Activated CD4-positive, alpha-beta T cell treated with anti-CD3 and anti-CD28 coated beads, Interleukin-2, Interleukin-4, amounts not matched to agents 100 ng/mL and 50 ng/mL, durations not matched to agents 16 hours and 8 hours (primary cell): ENCODE measurements around the gene MAN1B1.
"Not testable (repeated sequence)": the region's sequence is repeated elsewhere in the genome, so short reads cannot be mapped to it uniquely, and the experiment has no call there.

Experiments used
- DNase-seq: peaks from one replicate; pipeline ENCODE4 v3.0.0-alpha.2; 2020; ENCODE audit warnings: low spot score

Gene MAN1B1

GRCh38 chr9:137052998-137053943 lies 33.5 kb upstream of the MAN1B1 start:
- no peak for DNase-seq

GRCh38 chr9:137053944-137054931 lies 32.5 kb upstream of the MAN1B1 start, which contains the start of gene ENTPD2:
Gene ENTPD2 (minus strand): TSS chr9:137054061. CDS start chr9:137053997, 64 bp downstream.
- no peak for DNase-seq

DNA sequence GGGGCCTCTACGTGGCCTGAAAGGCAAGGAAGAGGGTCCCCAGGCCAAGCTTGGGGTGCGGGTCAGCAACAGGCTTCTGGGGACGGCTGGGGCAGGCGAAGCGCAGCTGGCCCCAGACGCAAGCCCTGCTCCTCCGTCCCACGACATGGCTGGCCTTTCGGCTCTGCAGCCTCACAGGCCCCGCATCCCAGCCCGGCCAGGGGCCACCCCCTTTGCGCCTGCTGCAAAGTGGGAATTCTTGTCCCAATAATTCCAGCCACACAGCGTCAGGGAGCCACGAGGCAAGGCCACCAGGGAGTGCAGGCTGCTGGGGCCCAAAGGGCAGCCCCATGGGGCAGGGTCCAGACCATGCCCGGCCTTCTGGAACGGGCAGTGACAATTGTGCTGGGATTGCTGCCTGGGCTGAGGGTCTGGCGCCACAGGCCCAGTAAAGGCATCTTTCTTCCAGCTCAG lies 31.8 kb upstream of the MAN1B1 start:
- no peak for DNase-seq

DNA sequence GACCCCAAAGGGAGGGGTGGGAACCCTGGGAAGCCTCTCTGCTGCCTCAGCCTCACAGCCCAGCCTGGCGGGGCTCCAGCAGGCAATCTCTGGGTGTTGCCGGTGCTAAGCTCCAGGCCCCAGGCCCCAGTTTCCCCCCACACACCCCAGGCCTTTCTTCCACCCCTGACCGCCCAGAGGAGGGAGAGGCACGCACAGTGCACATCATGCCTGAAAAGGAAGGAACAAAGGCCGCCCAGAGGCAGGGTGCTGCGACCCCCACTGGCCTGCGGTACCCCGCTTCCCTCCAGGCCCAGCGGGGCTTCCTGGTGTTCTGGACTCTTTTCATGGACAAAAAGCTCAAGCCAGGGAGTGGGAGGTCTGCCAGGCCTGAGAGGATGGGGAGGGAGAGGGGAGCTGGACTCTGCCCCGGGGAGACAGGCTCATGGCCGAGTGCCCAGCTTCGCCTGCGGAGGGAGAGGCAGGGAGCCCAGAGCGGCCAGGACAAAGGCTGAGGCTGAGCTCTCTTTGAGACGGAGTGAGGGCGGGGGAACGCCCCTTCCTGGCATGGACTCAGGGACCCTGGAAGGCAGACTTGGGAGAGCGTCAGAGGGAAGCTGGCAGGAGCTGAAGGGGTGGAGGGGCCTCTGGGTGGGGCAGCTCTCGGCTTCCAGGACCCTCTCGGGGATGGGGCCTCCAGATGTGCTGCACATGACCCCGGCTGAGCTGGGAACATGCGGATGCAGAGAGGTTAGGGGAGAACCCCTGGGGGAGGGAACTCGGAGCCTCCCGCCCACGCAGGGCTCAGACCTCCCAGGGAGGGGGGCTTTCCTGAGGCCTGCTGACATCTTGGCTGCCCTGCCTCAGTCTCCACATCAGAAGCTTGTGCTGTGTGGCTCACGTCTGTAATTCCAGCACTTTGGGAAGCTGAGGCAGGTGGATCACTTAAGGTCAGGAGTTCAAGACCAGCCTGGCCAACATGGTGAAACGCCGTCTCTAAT lies 31.1 kb upstream of the MAN1B1 start:
- DNase-seq, result no peak

- DNase-seq, result no peak
These were observed 29.9 kb upstream of the MAN1B1 start for GRCh38 chr9:137056739-137057415.

DNA sequence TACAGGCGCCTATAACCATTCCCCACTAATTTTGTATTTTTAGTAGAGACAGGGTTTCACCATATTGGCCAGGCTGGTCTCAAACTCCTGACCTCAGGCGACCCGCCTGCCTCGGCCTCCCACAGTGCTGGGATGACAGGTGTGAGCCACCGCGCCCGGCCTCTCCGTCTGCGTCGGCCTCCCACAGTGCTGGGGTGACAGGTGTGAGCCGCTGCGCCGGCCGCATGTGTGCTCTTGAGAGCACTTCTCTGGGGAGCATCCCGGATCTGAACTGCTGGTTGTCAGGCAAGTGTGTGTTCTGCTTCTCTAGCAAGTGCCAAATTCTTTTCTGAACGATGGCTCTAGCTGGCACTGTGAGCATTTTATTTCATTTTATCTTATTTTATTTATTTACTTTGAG lies 29.2 kb upstream of the MAN1B1 start:
- DNase-seq, result no peak

DNA sequence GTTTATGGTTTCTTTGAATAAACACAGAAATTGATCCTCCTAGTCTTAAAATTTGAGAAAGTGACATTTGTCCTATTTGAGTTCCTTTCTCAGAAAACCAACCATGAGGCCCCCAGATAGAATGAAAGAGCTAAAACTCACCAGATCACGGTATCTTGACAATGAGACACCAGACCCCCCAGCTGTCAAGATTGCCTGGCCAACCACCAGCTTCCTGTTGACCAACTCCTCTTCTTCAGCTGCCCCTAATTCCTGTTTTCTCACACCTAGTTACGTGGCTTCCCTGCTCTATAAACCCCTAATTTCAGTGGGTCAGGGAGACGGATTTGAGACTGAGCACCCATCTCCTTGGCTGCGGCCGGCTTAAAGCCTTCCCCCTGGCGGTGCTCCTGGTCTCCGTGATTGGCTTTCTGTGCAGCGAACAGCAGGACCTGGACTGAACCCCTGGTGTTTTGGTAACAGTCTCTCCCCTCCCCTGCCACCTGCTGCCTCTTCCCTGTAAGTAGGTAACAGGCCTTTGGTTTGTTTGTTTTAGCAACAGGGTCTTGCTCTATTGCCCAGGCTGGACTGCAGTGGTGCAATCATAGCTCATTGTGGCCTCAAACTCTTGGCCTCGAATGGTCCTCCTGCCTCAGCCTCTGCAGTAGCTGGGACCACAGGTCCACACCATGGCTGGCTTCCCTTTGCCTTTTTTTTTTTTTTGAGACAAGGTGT lies 28.1 kb upstream of the MAN1B1 start:
- no peak for DNase-seq

DNA sequence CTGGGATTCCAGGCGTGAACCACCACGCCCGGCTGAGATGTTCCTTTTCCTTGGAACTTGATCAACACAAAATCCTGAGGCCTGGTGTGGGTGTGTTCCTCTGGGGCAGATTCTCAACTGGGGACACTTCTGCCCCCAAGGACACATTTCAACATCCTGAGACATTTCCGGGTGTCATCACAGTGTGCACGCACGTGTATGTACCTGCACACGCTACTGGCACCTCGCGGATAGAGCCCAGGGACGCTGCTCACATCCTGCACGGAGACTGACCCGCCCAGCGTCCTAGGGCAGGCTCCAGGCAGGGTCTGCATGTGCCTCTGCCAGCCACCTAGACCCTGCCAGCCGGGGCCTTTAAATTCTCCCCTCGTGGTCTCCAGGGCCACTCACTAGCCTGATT lies 24.4 kb upstream of the MAN1B1 start:
- DNase-seq, result no peak

DNA sequence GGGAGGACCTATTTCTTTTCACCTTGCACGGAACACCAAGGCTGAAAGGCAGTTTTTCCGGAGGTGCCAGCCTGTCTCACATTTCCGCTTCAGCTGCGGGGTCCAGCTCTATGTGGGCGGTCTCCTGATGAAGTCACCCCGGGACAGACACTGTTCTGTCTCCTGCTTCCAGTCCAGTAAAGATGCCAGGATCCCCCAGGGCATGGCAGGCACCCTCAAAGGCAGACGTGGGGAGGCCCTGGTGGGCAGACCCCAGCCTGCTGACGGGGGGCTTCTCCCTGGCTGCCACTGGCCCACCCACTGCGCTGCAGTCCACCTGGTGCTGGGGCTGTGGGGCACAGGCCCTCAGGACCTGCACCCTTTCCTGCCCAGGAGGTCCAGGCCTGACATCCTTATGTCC lies 24.0 kb upstream of the MAN1B1 start:
- not testable (repeated sequence) for DNase-seq

DNA sequence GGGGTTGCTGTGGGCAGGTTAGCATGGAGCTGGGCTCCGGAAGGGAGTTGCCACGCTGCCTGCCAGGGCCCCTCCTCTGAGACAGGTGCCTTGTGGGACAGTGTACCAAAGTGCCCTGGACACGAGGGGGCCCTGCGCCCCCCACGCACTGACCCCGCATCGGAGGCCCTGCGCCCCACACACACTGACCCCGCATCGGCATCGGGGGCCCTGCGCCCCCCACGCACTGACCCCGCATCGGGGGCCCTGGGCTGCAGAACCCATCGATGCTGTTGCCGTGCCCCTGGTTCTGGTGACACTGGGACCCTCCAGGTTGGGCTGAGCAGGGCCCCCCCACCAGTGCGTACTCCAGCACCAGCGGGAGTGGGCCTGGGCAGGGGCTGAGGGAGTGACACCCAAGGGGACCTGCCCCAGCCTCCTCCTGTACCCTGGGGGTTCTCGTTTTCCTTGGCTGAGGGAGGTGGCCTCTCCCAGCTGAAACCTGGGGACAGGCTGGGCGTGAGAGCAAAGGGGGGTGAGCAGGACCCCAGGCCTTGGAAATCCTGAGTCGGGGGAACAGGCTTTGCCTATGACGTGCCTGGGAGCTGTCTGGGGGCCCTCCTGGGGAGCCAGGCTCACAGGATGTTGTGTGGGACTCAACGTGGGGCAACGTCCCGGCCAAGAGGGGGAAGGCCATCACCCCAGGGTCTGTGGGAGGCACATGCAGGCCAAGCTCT lies 23.3 kb upstream of the MAN1B1 start:
- DNase-seq, result no peak

DNA sequence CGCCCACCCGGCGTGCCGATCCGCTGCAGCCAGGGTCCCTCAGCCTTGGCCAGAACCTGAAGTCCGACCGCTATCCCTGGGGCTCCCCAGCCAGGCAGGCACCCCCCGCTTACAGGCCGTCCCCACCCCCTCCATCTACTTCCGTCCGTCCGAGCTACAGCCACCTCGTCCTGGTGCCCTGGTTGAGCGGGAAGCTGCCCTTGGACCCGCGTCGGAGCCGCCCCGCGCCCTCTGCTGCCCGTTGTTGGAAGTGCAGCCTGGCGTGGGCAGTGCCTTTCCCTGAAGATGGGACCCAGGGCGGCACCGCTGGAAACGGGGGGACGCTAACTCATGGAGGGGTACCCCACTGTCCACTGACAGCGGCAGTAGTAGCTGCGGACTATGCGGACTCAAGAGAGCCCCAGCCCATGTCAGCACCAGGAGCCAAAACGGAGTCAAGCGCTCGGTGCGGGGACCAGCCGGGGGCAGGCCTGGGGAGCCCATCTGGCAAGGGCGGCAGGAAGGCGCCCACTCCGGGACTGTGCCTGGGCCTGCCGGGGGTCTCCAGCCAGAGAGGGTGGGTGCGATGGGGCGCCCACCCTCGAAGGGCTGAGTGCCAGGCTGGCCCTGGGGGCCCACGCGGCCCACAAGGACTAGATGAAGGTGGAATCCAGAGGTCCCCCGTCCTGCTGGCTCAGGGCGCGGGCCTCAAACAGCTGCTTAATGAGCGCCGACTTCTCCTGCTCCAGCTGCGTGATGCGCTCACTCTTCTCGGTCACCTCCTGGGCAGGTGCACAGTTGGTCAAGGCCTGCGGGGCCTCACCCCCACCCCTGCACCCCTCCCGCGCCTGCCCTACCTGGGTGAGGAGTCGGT lies 22.5 kb upstream of the MAN1B1 start:
- peak; percentile 62 for DNase-seq

DNA sequence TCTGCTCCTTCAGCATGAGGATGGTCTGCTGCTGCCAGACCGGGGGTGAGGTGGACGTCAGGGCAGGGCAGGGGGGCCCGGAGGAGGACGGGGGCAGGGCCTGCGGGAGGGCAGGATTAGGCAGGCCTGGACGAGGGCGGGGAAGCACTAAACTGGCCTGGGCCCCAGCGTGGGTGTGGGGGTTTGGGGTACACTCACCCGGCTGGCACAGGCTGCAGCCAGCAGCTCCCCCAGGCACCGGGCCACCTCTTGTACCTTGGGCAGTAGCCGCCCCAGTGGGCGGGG lies 22.0 kb upstream of the MAN1B1 start:
- no peak for DNase-seq

DNA sequence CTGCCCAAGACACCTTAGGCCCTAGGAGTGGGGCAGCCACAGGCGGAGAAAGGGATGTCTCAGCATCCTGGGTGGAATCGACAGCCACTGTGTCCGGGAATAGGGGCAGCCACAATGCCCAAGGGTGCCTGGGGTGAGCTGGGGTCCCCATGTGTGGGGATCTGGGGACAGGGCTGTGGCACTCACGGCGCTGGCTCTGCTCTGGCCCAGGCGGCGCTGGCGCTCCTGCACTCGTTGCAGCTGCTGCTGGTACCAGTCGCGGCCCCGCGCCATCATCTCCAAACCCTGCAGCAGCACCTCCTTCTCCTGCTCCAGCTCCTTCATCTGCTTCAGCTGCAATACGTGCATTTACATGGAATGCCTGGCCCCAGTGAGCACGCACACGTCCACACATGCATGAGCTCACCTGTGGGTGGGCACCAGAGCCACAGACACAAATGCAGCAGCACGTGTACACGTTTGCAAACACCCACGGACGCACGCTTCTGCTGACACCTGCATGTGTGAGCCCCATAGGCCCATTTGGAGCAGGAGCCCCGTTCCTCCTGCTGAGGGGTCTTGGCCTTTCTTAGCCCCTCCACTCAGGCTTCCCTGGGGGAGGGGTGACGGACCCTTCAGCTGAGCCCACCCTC lies 21.3 kb upstream of the MAN1B1 start:
- no peak for DNase-seq

- DNase-seq, result no peak
These were observed 20.5 kb upstream of the MAN1B1 start for GRCh38 chr9:137066096-137066861.

DNA sequence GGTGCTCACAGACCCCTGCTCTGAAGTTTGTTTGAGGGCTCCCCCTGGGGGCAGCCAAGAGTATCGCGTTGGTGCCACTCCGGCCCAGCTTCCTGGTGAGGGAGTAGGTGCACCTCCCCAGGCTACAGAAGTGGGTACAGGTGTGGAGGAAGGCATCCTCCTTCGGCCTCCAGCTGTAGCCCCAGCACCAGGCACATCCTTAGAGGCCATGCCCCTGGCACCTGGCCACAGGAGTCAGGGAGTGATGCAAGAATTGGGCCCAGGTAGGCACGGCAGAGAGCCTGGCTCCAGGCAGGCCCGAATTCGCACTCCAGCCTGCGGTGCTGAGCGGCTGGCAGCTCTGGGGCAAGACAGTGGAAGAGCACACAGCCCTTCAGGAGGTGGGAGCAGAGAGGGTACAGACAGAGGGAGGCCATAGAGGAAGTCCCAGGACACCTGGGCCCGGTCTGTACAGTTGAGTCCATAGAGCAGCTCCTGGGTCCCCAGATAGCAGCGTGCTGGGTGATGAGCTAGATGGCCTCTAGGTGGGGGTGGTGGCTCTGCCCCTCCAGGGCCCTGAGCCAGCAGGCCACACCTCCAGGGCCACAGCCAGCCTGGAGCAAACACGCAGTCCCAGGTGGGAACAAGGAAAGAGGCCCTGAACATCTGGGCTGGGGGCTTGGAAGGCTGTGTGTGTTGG lies 18.8 kb upstream of the MAN1B1 start:
- peak; percentile 91 for DNase-seq
